ENCODE results near the gene KLC3. TPM values are rescaled to one million over a fixed set of nuclear protein-coding genes. Genes with fewer than 3 reads are reported as not detected.
"Not testable (repeated sequence)": the region's sequence is repeated elsewhere in the genome, so short reads cannot be mapped to it uniquely, and the experiment has no call there.

KLC3 gene
- polyA plus RNA-seq, 4 donors = 0.27 to 2.1 (median 1.3) TPM

DNA sequence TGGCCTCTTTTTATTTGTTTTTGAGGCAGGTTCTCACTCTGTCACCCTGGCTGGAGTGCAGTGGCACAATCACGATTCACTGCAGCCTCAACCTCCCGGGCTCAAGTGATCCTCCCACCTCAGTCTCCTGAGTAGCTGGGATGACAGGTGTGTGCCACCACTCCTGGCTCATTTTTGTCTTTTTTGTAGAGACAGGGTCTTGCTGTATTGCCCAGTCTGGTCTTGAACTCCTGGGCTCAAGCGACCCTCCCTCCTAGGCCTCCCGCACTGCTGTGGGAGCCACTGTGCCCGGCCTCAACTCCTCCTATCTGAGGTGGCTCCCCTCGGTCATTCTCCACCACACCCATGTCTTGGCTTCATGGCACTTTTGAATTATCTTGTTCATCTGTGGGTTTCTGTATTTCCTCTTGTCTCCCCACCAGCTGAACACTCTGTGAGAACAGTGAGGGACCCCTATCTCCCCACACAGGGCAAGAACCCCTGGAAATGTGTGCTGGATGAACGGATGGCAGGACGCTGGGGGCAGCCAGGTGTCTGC, 25.8 kb upstream of the KLC3 start:
- no peak for DNase-seq (ENCODE audit: low read depth in 4 of 4, low spot score in 3 of 4)

- DNase-seq (ENCODE audit: low read depth in 4 of 4, low spot score in 3 of 4) = no peak
Measured at GRCh38 chr19:45315304-45315703, 25.2 kb upstream of the KLC3 start.

DNA sequence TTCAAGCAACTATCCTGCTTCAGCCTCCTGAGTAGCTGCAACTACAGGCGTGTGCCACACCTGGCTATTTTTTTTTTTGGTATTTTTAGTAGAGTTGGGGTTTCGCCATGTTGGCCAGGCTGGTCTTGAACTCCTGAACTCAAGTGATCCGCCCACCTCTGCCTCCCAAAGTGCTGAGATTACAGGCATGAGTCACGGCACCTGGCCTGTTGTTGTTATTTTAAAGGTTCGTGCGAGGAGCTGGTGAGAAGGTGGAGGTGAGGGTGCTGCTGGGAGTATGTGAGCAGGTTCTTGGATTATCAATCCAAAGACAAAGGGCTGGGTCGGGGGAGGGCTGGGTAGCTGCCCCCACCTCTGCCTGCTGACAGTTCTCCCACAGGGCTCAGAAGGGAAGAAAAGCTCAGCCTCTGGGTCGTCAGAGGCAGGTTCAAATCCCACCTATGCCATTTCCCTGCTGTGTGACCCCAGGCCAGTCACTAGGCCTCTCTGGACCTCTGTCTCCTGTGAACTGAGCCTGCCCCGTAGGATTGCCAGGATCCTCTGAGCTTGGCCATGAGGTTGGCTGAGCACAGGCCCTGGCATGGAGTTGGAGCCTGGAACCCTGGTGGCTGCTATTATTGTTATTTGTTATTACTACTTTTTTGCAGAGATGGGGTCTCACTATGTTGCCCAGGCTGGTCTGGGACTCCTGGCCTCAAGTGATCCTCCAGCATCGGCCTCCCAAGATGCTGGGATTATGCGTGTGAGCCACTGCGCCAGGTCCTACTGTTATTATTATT, 19.4 kb upstream of the KLC3 start:
- DNase-seq (ENCODE audit: low read depth in 4 of 4, low spot score in 3 of 4) = no peak

- no peak for DNase-seq (ENCODE audit: low read depth in 4 of 4, low spot score in 3 of 4)
Measured at GRCh38 chr19:45321848-45322247, 18.7 kb upstream of the KLC3 start.

- DNase-seq (ENCODE audit: low read depth in 4 of 4, low spot score in 3 of 4) = no peak
Measured at GRCh38 chr19:45322311-45322710, 18.2 kb upstream of the KLC3 start.

DNA sequence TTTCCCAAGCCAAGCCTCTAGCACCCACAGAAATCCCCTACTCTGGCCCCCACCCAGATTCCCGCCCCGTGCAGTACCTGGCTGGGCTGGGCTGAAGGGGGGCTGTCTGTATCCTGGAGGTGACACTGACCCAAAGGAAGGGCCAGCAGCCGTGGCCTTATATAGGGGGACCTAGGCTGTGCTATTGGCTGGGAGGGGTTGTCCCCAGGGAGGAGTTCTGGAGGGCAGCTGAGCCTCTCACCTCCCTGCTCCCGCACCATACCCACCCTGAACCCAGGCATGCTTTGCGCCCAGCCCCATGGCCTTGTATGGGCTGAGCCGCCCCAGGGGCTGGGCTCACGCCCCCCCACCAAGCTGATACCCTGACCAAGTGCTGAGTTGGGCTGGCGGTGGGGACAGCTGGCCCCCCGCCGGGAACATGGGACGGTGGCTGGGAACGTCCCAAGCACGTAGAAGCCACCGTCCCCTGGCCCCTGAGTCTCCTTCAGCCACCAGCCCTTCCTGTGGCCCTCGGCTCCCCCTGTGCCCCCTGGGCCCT, 17.7 kb upstream of the KLC3 start, which contains the start of gene CKM:
TSS of gene CKM (minus strand) at position 132 of the 538 bp plus-strand sequence. CDS start 3,162 bp downstream, outside the sequence.
- no peak for DNase-seq (ENCODE audit: low read depth in 4 of 4, low spot score in 3 of 4)

DNA sequence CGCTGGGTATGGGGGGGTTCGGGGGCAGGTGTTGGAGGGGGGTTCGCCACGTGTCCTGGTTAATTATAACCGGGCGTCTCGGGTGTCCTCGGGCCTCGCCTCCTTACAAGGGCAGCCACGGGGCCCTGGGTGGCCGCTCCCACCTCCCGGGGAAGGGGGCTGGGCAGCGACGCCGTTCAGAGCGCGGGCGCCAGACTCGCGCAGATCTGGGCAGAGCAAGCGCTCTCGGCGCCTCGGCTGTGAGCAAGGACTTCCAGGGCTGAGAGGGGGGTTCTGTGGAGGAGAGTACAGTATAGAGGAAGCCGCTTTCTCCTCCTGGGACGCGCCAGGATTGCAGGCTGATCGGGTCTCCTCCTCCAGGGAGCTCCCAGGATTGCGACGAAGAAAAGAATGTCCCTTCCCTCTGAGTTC, 16.9 kb upstream of the KLC3 start:
- DNase-seq (ENCODE audit: low read depth in 4 of 4, low spot score in 3 of 4) = no peak

DNA sequence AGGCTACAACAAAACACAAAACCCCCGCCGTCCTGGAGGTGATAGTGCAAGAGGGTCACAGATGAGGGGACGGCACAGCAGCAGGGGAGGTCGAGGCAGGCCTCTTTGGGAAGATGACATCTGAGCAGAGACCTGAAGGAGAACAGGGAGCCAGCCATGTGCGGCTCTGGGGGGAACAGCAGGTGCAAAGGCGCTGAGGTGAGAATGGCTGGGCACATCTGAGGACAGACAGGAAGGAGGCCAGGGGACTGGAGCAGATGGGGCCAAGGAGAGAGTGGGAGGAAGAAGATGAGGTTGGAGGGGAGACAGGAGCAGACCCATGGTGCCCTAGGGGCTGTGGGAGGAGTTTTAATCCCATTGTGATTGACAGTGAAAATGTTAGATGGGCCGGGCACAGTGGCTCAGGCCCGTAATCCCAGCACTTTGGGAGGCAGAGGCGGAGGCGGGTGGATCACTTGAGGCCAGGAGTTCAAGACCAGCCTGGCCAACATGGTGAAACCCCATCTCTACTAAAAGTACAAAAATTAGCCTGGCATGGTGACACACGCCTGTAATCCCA, 16.1 kb upstream of the KLC3 start:
- DNase-seq (ENCODE audit: low read depth in 4 of 4, low spot score in 3 of 4) = no peak

GRCh38 chr19:45327404-45328143, 13.0 kb upstream of the KLC3 start:
- no peak for DNase-seq (ENCODE audit: low read depth in 4 of 4, low spot score in 3 of 4)

DNA sequence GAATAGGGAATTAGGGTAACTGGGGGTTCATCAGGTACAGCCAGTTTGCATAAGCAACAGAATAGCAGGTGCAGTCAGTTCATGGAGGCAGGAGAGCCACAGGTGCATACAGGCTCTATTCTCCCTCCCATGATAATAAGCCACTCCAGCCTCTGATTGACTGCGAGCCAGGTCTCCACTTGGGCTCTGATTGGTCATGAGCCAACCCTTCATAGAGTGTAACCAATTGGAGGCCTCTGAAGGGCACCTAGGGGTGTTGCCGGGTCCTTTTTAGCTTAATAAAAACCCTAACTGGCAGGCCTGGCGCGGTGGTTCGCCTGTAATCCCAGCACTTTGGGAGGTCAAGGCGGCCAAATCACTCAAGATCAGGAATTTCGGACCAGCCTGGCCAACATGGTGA, 9.1 kb upstream of the KLC3 start:
- DNase-seq (ENCODE audit: low read depth in 4 of 4, low spot score in 3 of 4) = no peak

GRCh38 chr19:45333609-45334303, 6.8 kb upstream of the KLC3 start:
- no peak for DNase-seq (ENCODE audit: low read depth in 4 of 4, low spot score in 3 of 4)

- DNase-seq (ENCODE audit: low read depth in 4 of 4, low spot score in 3 of 4) = not testable (repeated sequence)
Measured at GRCh38 chr19:45334881-45335280, 5.7 kb upstream of the KLC3 start.

- no peak for DNase-seq (ENCODE audit: low read depth in 4 of 4, low spot score in 3 of 4)
Measured at GRCh38 chr19:45336696-45337251, 3.8 kb upstream of the KLC3 start.

- no peak for DNase-seq (ENCODE audit: low read depth in 4 of 4, low spot score in 3 of 4)
Measured at GRCh38 chr19:45339629-45340028, 921 bp upstream of the KLC3 start.

- no peak for DNase-seq (ENCODE audit: low read depth in 4 of 4, low spot score in 3 of 4)
Measured at GRCh38 chr19:45340899-45341453, 426 bp downstream of the KLC3 start.

GRCh38 chr19:45342911-45343310, 2.4 kb downstream of the KLC3 start:
- DNase-seq (ENCODE audit: low read depth in 4 of 4, low spot score in 3 of 4) = no peak

DNA sequence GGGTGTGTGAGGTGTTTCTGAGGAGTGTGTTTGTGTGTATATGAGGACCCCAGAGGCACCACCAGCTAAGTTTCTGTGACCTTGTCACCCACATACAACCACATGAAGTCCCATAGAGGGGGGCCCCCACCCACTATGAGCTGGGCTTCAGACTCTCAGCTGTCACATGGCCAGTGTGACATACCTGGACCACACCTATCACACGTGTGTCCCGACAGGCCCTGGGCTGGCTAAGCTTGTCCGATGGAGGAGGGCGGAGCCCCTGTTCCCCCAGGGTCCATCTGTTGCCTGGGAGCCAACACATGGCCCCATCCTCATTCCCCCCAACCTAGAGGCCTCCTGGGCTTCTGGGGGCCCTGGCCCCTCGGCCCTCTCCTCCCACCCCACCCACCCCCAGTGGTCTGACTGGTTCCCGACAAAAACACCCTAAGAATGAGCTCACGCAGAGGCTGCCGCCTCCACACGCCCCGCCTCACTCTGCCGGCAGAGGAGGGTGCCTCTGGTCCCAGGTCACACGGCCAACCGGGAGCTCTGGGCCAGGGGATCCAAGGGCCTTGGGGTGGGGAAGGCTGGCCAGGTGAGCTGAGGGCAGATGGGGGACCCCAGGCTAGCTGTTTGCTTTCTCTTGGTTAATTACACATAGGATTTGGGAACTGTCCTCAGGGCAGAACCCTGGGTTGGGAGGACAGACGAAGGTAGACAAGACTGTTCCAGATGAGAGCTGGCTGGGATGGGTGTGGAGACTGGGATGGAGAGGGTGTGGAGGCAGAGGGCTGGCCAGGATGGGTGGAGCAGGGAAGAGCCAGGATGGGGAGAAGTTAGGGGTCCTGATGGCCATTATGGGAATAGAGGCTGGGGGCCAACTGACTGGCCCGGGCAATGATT, 4.3 kb downstream of the KLC3 start:
- DNase-seq (ENCODE audit: low read depth in 4 of 4, low spot score in 3 of 4) = no peak

GRCh38 chr19:45345506-45345860, 4.9 kb downstream of the KLC3 start:
- DNase-seq (ENCODE audit: low read depth in 4 of 4, low spot score in 3 of 4) = no peak

DNA sequence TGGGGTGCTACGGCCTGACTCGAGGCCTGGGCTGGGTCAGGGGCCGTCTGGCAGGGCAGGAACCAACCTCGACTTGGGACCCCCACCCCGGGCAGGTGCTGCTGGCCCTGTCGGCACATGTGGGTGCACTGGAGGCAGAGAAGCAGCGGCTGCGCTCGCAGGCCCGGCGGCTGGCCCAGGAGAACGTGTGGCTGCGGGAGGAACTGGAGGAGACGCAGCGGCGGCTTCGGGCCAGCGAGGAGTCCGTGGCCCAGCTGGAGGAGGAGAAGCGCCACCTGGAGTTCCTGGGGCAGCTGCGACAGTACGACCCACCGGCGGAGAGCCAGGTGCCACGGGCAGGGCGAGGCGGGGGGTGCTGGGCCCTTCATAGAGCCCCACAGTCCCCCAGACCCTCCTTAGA, 5.9 kb downstream of the KLC3 start:
- DNase-seq (ENCODE audit: low read depth in 4 of 4, low spot score in 3 of 4) = no peak

All from left renal pelvis (tissue), 4 donors.